Measurements from ENCODE around the gene SLC39A9. TPM values are rescaled to one million over a fixed set of nuclear protein-coding genes. Genes with fewer than 3 reads are reported as not detected.

SLC39A9 gene
- total and polyA plus RNA-seq, 10 donors = 11.8 to 55.8 (median 46.2) TPM

DNA sequence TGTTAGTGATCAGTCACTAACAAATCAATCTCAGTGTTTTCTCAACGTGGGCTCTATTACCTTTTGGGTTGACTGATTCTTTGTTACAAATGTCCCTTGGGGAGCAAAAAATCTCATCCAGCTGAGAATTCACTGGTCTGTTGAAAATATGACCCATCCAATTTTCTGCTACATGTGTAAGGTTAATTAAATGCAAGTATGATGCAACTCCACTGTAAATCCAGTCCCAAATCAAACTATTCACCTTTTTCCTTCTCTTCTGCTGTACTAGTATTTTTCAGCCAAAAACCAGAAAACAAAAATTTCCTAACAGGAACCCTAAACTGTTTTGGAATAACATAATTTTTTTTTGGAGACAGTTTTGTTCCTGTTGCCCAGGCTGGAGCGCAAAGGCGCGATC, 2.6 kb upstream of the SLC39A9 start:
- H3K36me3 ChIP-seq = peaks cover 0 to 56% (median 46%) of the 10 kb centered on the region in 6 donors
- no peak for TF ChIP-seq POLR2A (IDR thresholded peaks at IDR 0.05)
- TF ChIP-seq POLR2AphosphoS5 (IDR thresholded peaks at IDR 0.05) = no peak
- TF ChIP-seq, protein P1, sequence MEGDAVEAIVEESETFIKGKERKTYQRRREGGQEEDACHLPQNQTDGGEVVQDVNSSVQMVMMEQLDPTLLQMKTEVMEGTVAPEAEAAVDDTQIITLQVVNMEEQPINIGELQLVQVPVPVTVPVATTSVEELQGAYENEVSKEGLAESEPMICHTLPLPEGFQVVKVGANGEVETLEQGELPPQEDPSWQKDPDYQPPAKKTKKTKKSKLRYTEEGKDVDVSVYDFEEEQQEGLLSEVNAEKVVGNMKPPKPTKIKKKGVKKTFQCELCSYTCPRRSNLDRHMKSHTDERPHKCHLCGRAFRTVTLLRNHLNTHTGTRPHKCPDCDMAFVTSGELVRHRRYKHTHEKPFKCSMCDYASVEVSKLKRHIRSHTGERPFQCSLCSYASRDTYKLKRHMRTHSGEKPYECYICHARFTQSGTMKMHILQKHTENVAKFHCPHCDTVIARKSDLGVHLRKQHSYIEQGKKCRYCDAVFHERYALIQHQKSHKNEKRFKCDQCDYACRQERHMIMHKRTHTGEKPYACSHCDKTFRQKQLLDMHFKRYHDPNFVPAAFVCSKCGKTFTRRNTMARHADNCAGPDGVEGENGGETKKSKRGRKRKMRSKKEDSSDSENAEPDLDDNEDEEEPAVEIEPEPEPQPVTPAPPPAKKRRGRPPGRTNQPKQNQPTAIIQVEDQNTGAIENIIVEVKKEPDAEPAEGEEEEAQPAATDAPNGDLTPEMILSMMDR (IDR thresholded peaks at IDR 0.05 in 8 of 11, conservative IDR thresholded peaks at IDR 0.05 in 3 of 11) = no peak
- H3K4me3 ChIP-seq = no peak overlapping the region
- WGBS, 5 donors = 84 to 95% (median 89%) methylated on average over 4 of the region's 4 CpGs
- DNase-seq = no peak
- no peak overlapping the region for H3K27ac ChIP-seq
- H3K4me1 ChIP-seq = peaks cover 39 to 91% (median 82%) of the 10 kb centered on the region in 6 donors
- intact Hi-C loops (cut with DNase I; ENCODE audit: low total_unique reads) = no loop called here
- no peaks in the 10 kb centered on the region for H3K27me3 ChIP-seq (replicated peaks in 1 of 7)
- H3K9me3 ChIP-seq = no peaks in the 10 kb centered on the region

DNA sequence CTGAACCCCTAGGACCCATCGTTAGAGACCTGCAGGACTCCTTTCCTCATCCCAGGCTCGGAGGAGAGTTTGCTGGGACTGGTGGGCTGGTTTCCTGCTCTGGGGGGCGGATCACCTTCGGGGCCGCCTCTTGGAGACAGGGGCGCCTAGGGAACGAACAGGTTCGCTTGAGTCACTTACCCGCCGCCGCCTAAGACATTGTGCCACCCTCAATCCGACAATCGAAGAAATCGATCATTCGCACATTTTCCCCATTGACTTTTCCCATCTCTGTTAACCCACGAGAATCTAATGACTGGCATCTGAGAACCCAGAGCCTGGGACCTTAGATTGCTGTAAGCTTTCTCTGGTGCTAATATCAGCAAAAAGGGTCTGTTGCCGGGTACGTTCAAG, 322 bp downstream of the SLC39A9 start:
- Histone ChIP-seq H3K27ac (peak overlapping the region; percentile 90 to 96 (median 94)), H3K4me3 (peak overlapping the region; percentile 65 to 95 (median 80)), H3K27me3 (replicated peaks in 1 of 7) (no peaks in the 10 kb centered on the region), H3K4me1 (peaks cover 40 to 86% (median 71%) of the 10 kb centered on the region in 6 donors), H3K36me3 (peaks cover 0 to 27% (median 23%) of the 10 kb centered on the region in 6 donors), H3K9me3 (no peaks in the 10 kb centered on the region)
- intact Hi-C loops (cut with DNase I; ENCODE audit: low total_unique reads) = no loop called here
- 1 to 6% (median 1%) methylated on average over 6 to 18 of the region's 18 CpGs for WGBS, 5 donors
- no peak for DNase-seq
- TF ChIP-seq, protein P1 (IDR thresholded peaks at IDR 0.05 in 8 of 11, conservative IDR thresholded peaks at IDR 0.05 in 3 of 11) = no peak
- TF ChIP-seq POLR2AphosphoS5 (IDR thresholded peaks at IDR 0.05) = peak in 1 of 3 donors; percentile 2
- no peak for TF ChIP-seq POLR2A (IDR thresholded peaks at IDR 0.05)

DNA sequence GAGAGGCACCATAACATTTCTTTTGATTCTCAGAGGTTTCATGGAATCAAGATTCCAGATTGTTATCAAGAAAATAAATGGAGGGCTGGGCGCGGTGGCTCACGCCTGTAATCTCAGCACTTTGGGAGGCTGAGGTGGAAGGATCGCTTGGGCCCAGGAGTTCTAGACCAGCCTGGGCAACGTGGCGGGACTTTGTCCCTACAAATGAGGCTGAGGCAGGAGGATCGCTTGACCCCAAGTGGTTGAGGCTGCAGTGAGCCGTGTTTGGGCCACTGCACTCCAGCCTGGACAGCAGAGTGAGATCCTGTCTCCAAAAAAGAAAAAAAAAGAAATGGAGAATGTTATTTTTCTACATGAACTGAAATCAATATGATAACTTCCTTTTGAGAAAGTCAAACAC, 1.3 kb downstream of the SLC39A9 start:
- H3K27ac ChIP-seq = no peak overlapping the region
- H3K4me1 ChIP-seq = peaks cover 40 to 77% (median 65%) of the 10 kb centered on the region in 6 donors
- intact Hi-C loops (cut with DNase I; ENCODE audit: low total_unique reads) = no loop called here
- TF ChIP-seq, protein P1 (IDR thresholded peaks at IDR 0.05 in 8 of 11, conservative IDR thresholded peaks at IDR 0.05 in 3 of 11) = no peak
- no peak for TF ChIP-seq POLR2AphosphoS5 (IDR thresholded peaks at IDR 0.05)
- TF ChIP-seq POLR2A (IDR thresholded peaks at IDR 0.05) = no peak
- DNase-seq = no peak
- H3K4me3 ChIP-seq = peak overlapping the region in 5 of 8 donors; percentile 73 to 95 (median 83)
- no peaks in the 10 kb centered on the region for H3K27me3 ChIP-seq (replicated peaks in 1 of 7)
- H3K9me3 ChIP-seq = no peaks in the 10 kb centered on the region
- H3K36me3 ChIP-seq = peaks cover 0 to 22% (median 14%) of the 10 kb centered on the region in 6 donors
- 91 to 93% (median 92%) methylated on average over 8 of the region's 8 CpGs for WGBS, 5 donors

DNA sequence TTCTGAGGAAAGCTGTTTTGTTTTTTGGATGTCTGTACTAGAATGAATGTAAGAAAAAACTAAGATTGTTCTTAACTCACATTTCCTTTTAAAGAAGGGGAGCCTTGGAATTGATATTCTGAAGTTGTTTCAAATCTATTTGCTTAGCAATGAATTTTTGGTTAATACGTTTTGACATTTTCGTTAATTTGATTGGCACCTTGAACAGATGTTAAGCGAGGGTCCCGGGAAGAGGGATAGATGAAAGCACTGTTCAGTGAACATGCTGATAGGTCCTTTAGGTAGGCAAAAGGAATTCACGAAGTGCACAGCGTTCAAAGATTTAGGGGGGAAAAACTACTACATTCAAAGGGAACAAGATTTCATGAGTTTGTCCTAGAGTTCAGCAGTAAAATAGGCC, 1.7 kb downstream of the SLC39A9 start:
- intact Hi-C loops (cut with DNase I; ENCODE audit: low total_unique reads) = no loop called here
- Histone ChIP-seq H3K27me3 (replicated peaks in 1 of 7) (no peaks in the 10 kb centered on the region), H3K4me3 (peak overlapping the region in 5 of 8 donors; percentile 73 to 95 (median 83)), H3K27ac (no peak overlapping the region), H3K9me3 (no peaks in the 10 kb centered on the region), H3K4me1 (peaks cover 40 to 74% (median 61%) of the 10 kb centered on the region in 6 donors), H3K36me3 (peaks cover 0 to 22% (median 10%) of the 10 kb centered on the region in 6 donors)
- TF ChIP-seq, protein P1 (IDR thresholded peaks at IDR 0.05 in 8 of 11, conservative IDR thresholded peaks at IDR 0.05 in 3 of 11) = no peak
- TF ChIP-seq POLR2A (IDR thresholded peaks at IDR 0.05) = no peak
- TF ChIP-seq POLR2AphosphoS5 (IDR thresholded peaks at IDR 0.05) = no peak
- DNase-seq = no peak
- 87 to 94% (median 89%) methylated on average over 6 of the region's 6 CpGs for WGBS, 5 donors
